ENCODE results near the gene RIMBP3C. TPM values are rescaled to one million over a fixed set of nuclear protein-coding genes. Genes with fewer than 3 reads are reported as not detected.
"Not testable (repeated sequence)": the region's sequence is repeated elsewhere in the genome, so short reads cannot be mapped to it uniquely, and the experiment has no call there.

Gene RIMBP3C
- total RNA-seq, 4 donors from 2014 or later, result not detected

DNA sequence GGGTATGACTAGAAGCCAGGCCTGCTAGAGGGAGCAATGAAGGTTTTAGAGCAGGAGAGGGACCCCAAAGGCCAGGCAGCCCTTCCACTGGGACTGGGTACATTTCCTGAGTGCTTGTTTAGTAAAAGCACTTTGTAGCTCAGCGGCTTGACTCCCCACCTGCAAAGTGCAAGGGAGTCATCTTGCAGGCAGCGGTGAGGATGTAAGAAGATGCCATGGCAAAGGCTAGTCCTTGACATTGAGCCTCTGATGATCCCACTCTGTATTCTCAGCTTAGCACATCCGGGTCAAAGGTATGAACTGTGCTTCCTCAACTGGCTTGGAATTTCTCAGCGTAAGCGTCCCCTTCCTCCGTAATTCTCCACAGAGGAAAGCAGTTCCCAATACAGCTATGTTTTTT lies 13.2 kb upstream of the RIMBP3C start:
- H3K36me3 ChIP-seq, result no peaks in the 10 kb centered on the region
- TF ChIP-seq, protein P1, sequence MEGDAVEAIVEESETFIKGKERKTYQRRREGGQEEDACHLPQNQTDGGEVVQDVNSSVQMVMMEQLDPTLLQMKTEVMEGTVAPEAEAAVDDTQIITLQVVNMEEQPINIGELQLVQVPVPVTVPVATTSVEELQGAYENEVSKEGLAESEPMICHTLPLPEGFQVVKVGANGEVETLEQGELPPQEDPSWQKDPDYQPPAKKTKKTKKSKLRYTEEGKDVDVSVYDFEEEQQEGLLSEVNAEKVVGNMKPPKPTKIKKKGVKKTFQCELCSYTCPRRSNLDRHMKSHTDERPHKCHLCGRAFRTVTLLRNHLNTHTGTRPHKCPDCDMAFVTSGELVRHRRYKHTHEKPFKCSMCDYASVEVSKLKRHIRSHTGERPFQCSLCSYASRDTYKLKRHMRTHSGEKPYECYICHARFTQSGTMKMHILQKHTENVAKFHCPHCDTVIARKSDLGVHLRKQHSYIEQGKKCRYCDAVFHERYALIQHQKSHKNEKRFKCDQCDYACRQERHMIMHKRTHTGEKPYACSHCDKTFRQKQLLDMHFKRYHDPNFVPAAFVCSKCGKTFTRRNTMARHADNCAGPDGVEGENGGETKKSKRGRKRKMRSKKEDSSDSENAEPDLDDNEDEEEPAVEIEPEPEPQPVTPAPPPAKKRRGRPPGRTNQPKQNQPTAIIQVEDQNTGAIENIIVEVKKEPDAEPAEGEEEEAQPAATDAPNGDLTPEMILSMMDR (IDR thresholded peaks at IDR 0.05), result no peak
- TF ChIP-seq POLR2AphosphoS5 (IDR thresholded peaks at IDR 0.05) (no peak), POLR2A (IDR thresholded peaks at IDR 0.05; ENCODE audit: low read depth) (no peak), EP300 (IDR thresholded peaks at IDR 0.05) (no peak)
- 84% methylated on average over 6 of the region's 6 CpGs for whole genome bisulfite sequencing

DNA sequence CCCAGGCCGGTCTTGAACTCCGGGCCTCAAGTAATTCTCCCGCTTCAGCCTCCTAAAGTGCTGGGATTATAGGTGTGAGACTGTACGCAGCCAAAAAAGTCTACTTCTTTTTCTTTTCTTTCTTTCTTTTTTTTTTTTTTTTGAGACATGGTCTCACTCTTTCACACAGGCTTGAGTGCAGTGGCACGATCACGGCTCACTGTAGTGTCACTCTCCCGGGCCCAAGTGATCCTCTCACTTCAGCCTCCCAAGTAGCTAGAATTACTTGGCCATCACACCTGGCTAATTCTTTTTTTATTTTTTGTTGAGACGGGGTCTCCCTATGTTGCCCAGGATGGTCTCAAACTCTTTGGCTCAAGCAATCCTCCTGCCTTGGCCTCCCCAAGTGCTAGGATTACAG lies 12.7 kb upstream of the RIMBP3C start:
- Histone ChIP-seq H3K4me1 (peaks cover 7 to 8% (median 7%) of the 10 kb centered on the region in 4 donors), H3K4me3 (no peak overlapping the region), H3K27ac (replicated peaks in 1 of 4) (no peak overlapping the region), H3K27me3 (no peaks in the 10 kb centered on the region), H3K36me3 (no peaks in the 10 kb centered on the region), H3K9me3 (no peaks in the 10 kb centered on the region)
- DNase-seq (ENCODE audit: extremely low spot score), result no peak
- intact Hi-C loops (cut with DNase I), result no loop called here
- TF ChIP-seq POLR2AphosphoS5 (IDR thresholded peaks at IDR 0.05) (no peak), POLR2A (IDR thresholded peaks at IDR 0.05; ENCODE audit: low read depth) (no peak), EP300 (IDR thresholded peaks at IDR 0.05) (no peak)
- TF ChIP-seq, protein P1 (IDR thresholded peaks at IDR 0.05), result no peak
- 94% methylated on average over 8 of the region's 8 CpGs for WGBS

More for the DNA sequence above, 13.2 kb upstream of the RIMBP3C start:
- intact Hi-C loops (cut with DNase I), result no loop called here
- Histone ChIP-seq H3K4me3 (no peak overlapping the region), H3K27ac (replicated peaks in 1 of 4) (no peak overlapping the region), H3K27me3 (no peaks in the 10 kb centered on the region), H3K4me1 (peaks cover 12 to 13% (median 12%) of the 10 kb centered on the region in 4 donors), H3K9me3 (no peaks in the 10 kb centered on the region)
- DNase-seq (ENCODE audit: extremely low spot score), result no peak

DNA sequence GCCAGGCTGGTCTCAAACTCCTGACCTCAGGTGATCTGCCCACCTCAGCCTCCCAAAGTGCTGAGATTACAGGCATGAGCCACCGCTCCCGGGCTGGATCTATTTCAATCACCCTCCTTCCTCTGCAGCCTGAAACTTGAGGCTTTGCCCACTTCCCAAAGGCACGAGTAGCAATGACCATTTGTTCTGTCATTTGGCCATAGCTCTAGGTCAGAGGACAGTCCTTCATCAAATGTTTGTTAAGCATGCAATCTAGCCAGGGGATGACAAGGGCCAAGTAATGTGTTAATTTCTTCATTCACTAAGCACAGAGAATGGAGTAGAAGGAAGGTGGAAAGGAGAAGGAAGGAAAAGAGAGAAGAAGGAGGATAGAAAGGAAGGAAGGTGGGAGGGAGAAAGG lies 9.4 kb upstream of the RIMBP3C start:
- H3K36me3 ChIP-seq; H3K27me3 ChIP-seq; H3K9me3 ChIP-seq; DNase-seq (ENCODE audit: extremely low spot score); intact Hi-C loops (cut with DNase I); H3K4me1 ChIP-seq; H3K4me3 ChIP-seq; H3K27ac ChIP-seq (replicated peaks in 1 of 4): not testable (repeated sequence)
- WGBS, result 43% methylated on average over 1 of the region's 3 CpGs

DNA sequence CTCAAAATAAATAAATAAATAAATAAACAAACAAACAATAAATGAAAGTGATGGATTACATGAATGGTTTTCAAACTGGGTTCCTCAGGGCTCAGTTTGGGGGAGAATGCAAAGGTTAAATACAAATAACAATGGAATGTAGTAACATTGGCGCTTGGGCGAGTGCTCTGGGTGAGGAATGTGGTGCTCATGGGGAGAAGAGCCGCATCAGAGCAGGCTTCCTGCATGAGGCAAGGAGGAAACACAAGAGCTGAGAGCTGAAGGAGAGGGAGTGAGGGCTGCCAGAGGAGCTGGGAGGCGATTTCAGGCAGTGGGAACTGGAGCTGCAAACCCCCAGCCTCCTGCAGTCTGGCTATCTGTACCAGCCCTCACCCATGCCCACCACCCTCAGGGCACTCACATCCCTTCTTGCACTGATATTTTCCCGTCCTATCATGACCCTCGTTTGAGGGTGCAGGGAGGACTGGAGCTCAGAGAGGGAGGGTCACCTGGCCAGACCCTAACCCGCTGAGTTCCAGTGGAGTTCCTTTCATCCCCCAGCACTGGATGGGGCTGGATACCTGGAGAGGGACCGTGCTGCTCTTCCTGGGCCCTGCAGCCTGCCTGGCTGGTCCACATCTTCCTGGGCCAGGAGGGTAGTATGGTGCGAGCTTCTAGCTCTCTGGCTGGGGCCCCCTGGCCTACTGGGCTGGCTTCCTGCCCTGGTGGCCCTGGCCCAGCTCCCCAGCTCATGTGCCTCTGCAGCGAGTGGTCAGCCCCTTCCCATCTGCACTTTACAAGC lies 8.3 kb upstream of the RIMBP3C start:
- no CpG with 5 or more reads among the region's 10 CpGs for WGBS
- not testable (repeated sequence) for DNase-seq (ENCODE audit: extremely low spot score)

DNA sequence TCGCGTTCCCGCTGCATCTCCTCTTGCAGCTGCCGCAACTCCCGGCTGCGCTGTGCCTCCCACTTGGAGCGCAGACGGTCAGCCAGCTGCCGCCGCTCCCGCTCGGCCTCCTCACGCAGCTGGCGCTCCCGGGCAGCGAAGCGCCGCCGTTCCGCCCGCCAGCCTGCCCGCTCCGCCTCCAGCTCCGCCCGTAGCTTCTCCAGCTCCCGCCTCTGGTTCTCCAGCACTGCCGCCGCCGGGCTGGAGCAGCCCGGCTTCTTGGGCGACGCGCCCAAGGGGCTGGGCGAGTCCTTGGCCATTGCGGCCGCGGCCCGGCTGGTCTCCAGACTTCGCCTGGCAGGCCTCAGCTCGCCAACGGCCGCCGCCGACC lies 598 bp downstream of the RIMBP3C start:
- DNase-seq (ENCODE audit: extremely low spot score); H3K36me3 ChIP-seq; H3K27ac ChIP-seq (replicated peaks in 1 of 4); intact Hi-C loops (cut with DNase I); H3K9me3 ChIP-seq; H3K4me1 ChIP-seq; H3K27me3 ChIP-seq; H3K4me3 ChIP-seq: not testable (repeated sequence)
- no CpG with 5 or more reads among the region's 44 CpGs for WGBS

More for the DNA sequence above, 8.3 kb upstream of the RIMBP3C start:
- H3K27me3 ChIP-seq; H3K27ac ChIP-seq (replicated peaks in 1 of 4); H3K36me3 ChIP-seq; H3K9me3 ChIP-seq; intact Hi-C loops (cut with DNase I); H3K4me1 ChIP-seq; H3K4me3 ChIP-seq: not testable (repeated sequence)

DNA sequence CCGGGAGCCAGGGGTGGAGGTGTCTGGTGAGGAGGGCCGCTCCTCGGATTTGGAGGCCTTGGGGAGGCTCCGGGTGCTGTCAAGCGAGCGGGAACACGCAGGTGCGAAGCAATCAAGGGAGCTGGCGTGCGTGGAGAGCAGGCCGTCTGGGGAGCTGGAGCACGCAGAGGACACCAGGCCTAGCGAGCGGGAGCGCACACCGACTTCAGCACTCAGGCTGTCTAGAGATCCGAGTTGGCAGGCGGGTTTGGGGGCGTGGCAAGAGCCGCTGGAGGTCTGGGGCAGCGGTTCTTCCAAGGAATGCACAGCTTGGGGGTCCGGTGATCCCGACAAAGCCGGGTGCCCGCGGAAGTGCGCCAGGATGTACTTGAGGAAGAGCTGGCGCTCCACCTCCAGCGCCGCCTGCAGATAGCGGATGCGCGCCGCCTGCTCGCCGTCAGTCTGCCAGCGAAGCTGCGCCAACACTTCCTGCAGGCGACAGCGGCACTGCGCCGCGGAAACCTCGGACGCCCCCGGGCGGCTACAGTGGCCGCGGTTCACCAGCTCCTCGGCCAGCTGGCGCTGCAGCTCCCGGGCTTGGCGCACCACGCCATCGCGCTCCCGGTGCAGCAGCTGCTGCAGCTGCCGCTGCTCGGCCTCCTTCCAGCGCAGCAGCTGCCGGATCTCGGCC lies 1.1 kb downstream of the RIMBP3C start:
- H3K4me1 ChIP-seq; H3K36me3 ChIP-seq; H3K27me3 ChIP-seq; intact Hi-C loops (cut with DNase I); H3K9me3 ChIP-seq; H3K27ac ChIP-seq (replicated peaks in 1 of 4); H3K4me3 ChIP-seq; DNase-seq (ENCODE audit: extremely low spot score): not testable (repeated sequence)
- no CpG with 5 or more reads among the region's 62 CpGs for WGBS

DNA sequence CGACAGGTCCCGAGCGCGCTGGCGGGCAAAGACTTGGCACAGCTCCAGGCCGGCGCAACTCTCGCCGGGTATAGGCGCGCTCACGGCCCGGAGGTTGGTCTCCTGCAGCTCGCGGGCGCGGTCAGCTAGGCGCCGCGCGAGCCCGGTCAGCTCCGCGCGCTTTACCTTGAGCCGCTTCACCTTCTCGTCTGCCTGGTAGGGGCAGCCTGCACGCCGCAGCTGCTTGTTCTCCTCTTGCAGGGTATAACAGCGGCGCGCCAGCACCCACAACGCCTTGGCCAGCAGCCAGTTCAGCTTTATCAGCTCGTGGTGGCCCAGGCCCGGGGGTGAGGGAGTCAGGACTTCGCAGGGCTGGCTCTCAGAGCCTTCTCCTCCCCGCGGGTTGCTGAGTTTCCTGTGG lies 1.7 kb downstream of the RIMBP3C start:
- H3K9me3 ChIP-seq; H3K36me3 ChIP-seq; intact Hi-C loops (cut with DNase I); H3K27me3 ChIP-seq; DNase-seq (ENCODE audit: extremely low spot score); H3K4me1 ChIP-seq; H3K4me3 ChIP-seq; H3K27ac ChIP-seq (replicated peaks in 1 of 4): not testable (repeated sequence)
- WGBS, result no CpG with 5 or more reads among the region's 38 CpGs

DNA sequence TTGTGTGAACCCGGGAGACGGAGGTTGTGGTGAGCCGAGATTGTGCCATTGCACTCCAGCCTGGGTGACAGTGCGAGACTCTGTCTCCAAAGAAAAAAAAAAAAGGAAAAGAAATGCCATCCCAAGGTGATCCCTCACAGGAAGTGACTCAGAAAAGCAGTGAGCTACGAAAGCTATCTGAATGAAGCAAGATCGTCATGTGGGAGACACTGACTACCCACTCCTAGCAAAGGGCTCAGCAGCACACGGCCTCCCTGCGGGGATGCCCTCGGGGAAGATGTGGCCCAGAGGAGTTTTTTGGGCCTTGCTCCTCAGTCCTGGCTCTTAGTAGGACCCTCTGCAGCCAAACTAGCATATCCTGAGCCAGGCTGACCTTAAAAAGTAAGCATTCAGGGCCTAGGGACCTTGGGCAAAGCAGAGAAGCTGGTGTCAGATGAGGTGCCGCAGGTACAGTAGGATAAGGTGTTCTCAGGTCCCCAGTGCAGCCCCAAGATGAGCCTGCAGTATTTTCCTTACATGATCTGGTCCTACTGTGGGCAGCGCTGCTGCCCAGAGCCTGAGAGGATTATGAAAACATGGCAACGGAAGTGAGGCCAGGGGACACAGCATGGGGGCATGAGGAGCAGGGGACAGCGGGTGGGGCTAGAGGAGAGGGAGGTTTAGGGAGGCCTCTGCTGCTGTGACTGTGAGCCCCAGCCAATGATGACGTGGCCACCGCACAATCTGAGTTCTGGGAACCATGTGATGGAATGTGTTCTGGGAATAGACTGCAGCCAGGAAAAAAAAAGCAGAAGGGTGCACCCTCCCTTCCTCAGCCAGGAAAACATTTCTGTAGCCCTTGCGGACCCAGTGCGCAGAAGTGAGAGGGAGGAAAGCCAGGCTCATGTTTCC lies 6.6 kb downstream of the RIMBP3C start:
- H3K4me3 ChIP-seq; H3K27me3 ChIP-seq; H3K9me3 ChIP-seq; DNase-seq (ENCODE audit: extremely low spot score); H3K4me1 ChIP-seq; intact Hi-C loops (cut with DNase I); H3K36me3 ChIP-seq; H3K27ac ChIP-seq (replicated peaks in 1 of 4): not testable (repeated sequence)
- WGBS, result no CpG with 5 or more reads among the region's 17 CpGs

DNA sequence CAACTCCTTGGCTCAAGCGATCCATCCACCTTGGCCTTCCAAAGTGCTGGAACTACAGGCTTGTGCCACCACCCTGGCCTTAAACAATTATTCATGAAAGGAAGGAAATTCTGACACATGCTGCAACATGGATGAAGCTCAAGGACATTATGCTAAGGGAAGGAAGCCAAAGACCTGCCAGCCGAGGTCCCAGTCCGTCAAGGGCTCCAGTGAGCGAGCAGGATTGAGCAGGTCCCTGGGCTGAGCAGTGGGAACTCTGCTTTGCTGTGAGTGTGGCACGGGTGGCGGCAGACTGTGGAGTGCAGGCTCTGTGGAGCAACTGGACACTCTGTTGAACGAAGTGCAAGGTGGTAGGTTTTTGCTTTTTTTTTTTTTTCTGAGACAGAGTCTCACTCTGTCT lies 11.4 kb downstream of the RIMBP3C start:
- H3K36me3 ChIP-seq; H3K9me3 ChIP-seq; DNase-seq (ENCODE audit: extremely low spot score); H3K4me3 ChIP-seq; H3K4me1 ChIP-seq; H3K27me3 ChIP-seq; H3K27ac ChIP-seq (replicated peaks in 1 of 4); intact Hi-C loops (cut with DNase I): not testable (repeated sequence)
- no CpG with 5 or more reads among the region's 7 CpGs for WGBS

Measured in esophagus muscularis mucosa (tissue), 4 donors.